B cell (primary cell): ENCODE data around the gene ALOX12. TPM values are rescaled to one million over a fixed set of nuclear protein-coding genes. Genes with fewer than 3 reads are reported as not detected.

Experiments
- ATAC-seq: fragments of 200-7000 bp; cut with Tn5 transposase; one replicate; pipeline ENCODE4 v1.10.0; 2021; ENCODE audit warnings: low read depth, mild to moderate bottlenecking, moderate number of reproducible peaks, moderate library complexity
- CTCF ChIA-PET: fragments of 350-600 bp; sonication (Branson Sonifier 250); formaldehyde crosslinking; loops from one replicate; lab custom pipeline; 2021; ENCODE audit warnings: antibody characterized with exemption, inconsistent platforms; lab: Charles Lee
- POLR2A ChIA-PET: fragments of 350-600 bp; sonication (Branson Sonifier 250); formaldehyde crosslinking; loops from one replicate; lab custom pipeline; 2021; ENCODE audit warnings: antibody characterized with exemption; lab: Charles Lee
- DNase-seq: peaks from one replicate; pipeline ENCODE4 v3.0.0; 2013
- H2AFZ ChIP-seq: 2 replicates; pipeline ENCODE4 v1.6.1; 2012; ENCODE audit warnings: mild to moderate bottlenecking, low read depth, low read length; ENCODE audit not compliant: insufficient read depth, poor library complexity, severe bottlenecking
- H3K27ac ChIP-seq, 2 donors: 1 replicate in 1 of 2; 2 replicates in 1 of 2; pipeline ENCODE4 v1.5.1; 2012 to 2013; ENCODE audit warnings: low read length in 2 of 2, mild to moderate bottlenecking in 2 of 2, moderate library complexity in 1 of 2
- H3K27me3 ChIP-seq, 4 experiments: fragments of 200-600 bp in 1 of 4; sonication (generic) in 1 of 4; replicated peaks in 1 of 4; 1 replicate in 2 of 4; 2 replicates in 2 of 4; pipeline versions ENCODE4 v1.6.1 to v1.7.0; 2013 to 2016; ENCODE audit warnings: low read length in 3 of 4, mild to moderate bottlenecking in 2 of 4, mixed read lengths in 1 of 4, moderate library complexity in 1 of 4; ENCODE audit not compliant: insufficient read depth in 4 of 4, control insufficient read depth in 3 of 4; ENCODE audit errors: control extremely low read depth in 1 of 4
- H3K36me3 ChIP-seq, 2 experiments: replicated peaks in 1 of 2; 1 replicate in 1 of 2; 2 replicates in 1 of 2; pipeline versions ENCODE4 v1.6.1 to v1.7.1; 2013; ENCODE audit warnings: low read length in 1 of 2; ENCODE audit not compliant: insufficient read depth in 2 of 2, control insufficient read depth in 1 of 2; ENCODE audit errors: control extremely low read depth in 1 of 2, extremely low read depth in 1 of 2
- H3K4me1 ChIP-seq, 2 donors: fragments of 200-600 bp in 1 of 2; sonication (generic) in 1 of 2; 1 replicate in 1 of 2; 2 replicates in 1 of 2; pipeline versions ENCODE4 v1.5.1 to v1.6.1; 2013 to 2017; ENCODE audit warnings: low read length in 2 of 2; ENCODE audit not compliant: control insufficient read depth in 2 of 2, insufficient read depth in 2 of 2
- H3K4me2 ChIP-seq: replicated peaks from 2 replicates; pipeline ENCODE3; 2012; ENCODE audit warnings: mild to moderate bottlenecking, low read depth, low read length; ENCODE audit not compliant: poor library complexity, severe bottlenecking
- H3K4me3 ChIP-seq, 5 experiments: fragments of 200-600 bp in 1 of 5; sonication (generic) in 1 of 5; 1 replicate in 3 of 5; 2 replicates in 2 of 5; pipeline versions ENCODE4 v1.5.1 to v1.7.0; 2011 to 2016; ENCODE audit warnings: low read length in 4 of 5, mild to moderate bottlenecking in 4 of 5, low read depth in 2 of 5, control low read depth in 1 of 5, moderate library complexity in 1 of 5; ENCODE audit not compliant: insufficient read depth in 1 of 5; ENCODE audit errors: control extremely low read depth in 1 of 5, extremely low read depth in 1 of 5
- H3K79me2 ChIP-seq: fragments of 200-600 bp; sonication (generic); one replicate; pipeline ENCODE4 v1.6.0; 2016; ENCODE audit warnings: low read length; ENCODE audit not compliant: control insufficient read depth, insufficient read depth
- H3K9ac ChIP-seq: fragments of 200-600 bp; sonication (generic); 2 replicates; pipeline ENCODE4 v1.6.1; 2017; ENCODE audit warnings: mild to moderate bottlenecking, low read length, moderate library complexity
- H3K9me3 ChIP-seq, 3 donors: one replicate each; pipeline versions ENCODE4 v1.6.1 to v1.7.1; 2013; ENCODE audit warnings: low read length in 2 of 3; ENCODE audit not compliant: control insufficient read depth in 2 of 3, insufficient read depth in 1 of 3; ENCODE audit errors: control extremely low read depth in 1 of 3
- H4K20me1 ChIP-seq: 2 replicates; pipeline ENCODE4 v1.6.0; 2012; ENCODE audit warnings: mild to moderate bottlenecking, low read length; ENCODE audit not compliant: insufficient read depth, control insufficient read depth, poor library complexity, severe bottlenecking
- H3K27ac Mint-ChIP-seq: one replicate; pipeline ENCODE4 v1.8.0; 2021; ENCODE audit warnings: mixed read lengths
- H3K27me3 Mint-ChIP-seq: one replicate; pipeline ENCODE4 v1.8.0; 2021; ENCODE audit warnings: mixed read lengths
- H3K4me1 Mint-ChIP-seq: one replicate; pipeline ENCODE4 v1.8.0; 2021; ENCODE audit warnings: mixed read lengths
- H3K4me3 Mint-ChIP-seq: one replicate; pipeline ENCODE4 v1.8.0; 2021; ENCODE audit warnings: mixed read lengths
- H3K9me3 Mint-ChIP-seq: one replicate; pipeline ENCODE4 v1.8.0; 2022; ENCODE audit warnings: mixed read lengths; ENCODE audit not compliant: insufficient read depth
- EZH2 ChIP-seq: IDR thresholded peaks from 2 replicates; pipeline ENCODE4 v1.6.1; 2012; ENCODE audit warnings: borderline replicate concordance, low read depth, mild to moderate bottlenecking, moderate library complexity, low read length; ENCODE audit not compliant: insufficient read depth, poor library complexity, severe bottlenecking
- WGBS: methylation state at CpG from one replicate; pipeline ENCODE4 v1.1.5; 2013; ENCODE audit warnings: missing lambda C conversion rate; ENCODE audit not compliant: insufficient coverage; 5-methylcytosine and 5-hydroxymethylcytosine counted together
- intact Hi-C: fragments of 100-400 bp; cut with micrococcal nuclease; formaldehyde crosslinking; loops from one replicate; pipeline ENCODE4 v1.10.0; 2022
- polyA plus RNA-seq: library from polyadenylated mRNA; depleted of rRNA; stranded (reverse); fragments of >200 nt; gene quantifications from 2 replicates; pipeline ENCODE4 v1.2.3, GENCODE V29; 2012
- total RNA-seq, 2 donors: library from RNA; stranded (reverse); fragments of 120-200 nt in 1 of 2; gene quantifications; 1 replicate in 1 of 2; 2 replicates in 1 of 2; pipeline versions ENCODE4 v1.2.3 to v1.2.4, GENCODE V29; 2013 to 2022
- TF ChIP-seq, protein P1 (sequence below): fragments of 200-600 bp; IDR thresholded peaks from one replicate; pipeline ENCODE4 v1.8.0; 2022; ENCODE audit warnings: antibody characterized with exemption, mild to moderate bottlenecking

The ALOX12 gene
- total and polyA plus RNA-seq, 2 donors (not counting 1 experiment from before 2014, with no cell fraction given), result 0.07 TPM; not detected in 1

DNA sequence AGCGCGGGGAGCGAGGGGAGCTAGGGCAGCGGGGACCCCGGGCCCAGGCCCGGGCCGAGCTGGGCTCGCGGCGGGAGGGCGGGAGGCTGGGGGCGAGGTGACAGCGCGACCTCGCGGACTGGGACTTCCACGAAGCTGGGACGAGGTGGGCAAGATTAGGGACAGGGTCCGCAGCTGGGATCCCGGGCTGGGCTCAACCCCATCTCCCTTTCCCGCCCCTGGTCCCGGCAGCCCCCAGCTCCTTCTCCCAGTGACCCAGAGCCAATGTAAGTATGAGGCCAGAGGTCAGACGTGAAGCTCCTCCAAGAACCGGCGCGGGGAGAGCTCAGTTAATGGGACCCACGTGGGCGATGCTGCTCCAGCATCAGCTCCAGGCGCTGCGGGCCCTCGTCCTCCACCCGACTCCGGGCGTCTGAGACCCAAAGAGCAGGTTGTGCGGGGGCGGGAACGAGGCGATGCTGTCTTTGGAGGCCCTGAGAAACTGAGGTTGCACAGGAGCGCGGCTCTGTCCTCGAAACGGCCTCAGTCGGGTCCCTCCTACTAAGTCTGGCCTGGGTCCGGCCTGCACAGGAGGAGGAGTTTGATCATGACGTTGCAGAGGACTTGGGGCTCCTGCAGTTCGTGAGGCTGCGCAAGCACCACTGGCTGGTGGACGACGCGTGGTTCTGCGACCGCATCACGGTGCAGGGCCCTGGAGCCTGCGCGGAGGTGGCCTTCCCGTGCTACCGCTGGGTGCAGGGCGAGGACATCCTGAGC, 585 bp downstream of the ALOX12 start:
- TF ChIP-seq EZH2, result no peak
- TF ChIP-seq, protein P1, sequence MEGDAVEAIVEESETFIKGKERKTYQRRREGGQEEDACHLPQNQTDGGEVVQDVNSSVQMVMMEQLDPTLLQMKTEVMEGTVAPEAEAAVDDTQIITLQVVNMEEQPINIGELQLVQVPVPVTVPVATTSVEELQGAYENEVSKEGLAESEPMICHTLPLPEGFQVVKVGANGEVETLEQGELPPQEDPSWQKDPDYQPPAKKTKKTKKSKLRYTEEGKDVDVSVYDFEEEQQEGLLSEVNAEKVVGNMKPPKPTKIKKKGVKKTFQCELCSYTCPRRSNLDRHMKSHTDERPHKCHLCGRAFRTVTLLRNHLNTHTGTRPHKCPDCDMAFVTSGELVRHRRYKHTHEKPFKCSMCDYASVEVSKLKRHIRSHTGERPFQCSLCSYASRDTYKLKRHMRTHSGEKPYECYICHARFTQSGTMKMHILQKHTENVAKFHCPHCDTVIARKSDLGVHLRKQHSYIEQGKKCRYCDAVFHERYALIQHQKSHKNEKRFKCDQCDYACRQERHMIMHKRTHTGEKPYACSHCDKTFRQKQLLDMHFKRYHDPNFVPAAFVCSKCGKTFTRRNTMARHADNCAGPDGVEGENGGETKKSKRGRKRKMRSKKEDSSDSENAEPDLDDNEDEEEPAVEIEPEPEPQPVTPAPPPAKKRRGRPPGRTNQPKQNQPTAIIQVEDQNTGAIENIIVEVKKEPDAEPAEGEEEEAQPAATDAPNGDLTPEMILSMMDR, result no peak
- no peak overlapping the region for H3K9ac ChIP-seq
- no peak overlapping the region for H3K4me2 ChIP-seq
- no peaks in the 10 kb centered on the region for H3K9me3 ChIP-seq
- no peaks in the 10 kb centered on the region for H3K4me1 ChIP-seq
- H3K4me3 ChIP-seq, result no peak overlapping the region
- H4K20me1 ChIP-seq, result peaks cover 30% of the 10 kb centered on the region
- H3K27me3 Mint-ChIP-seq, result no peaks in the 10 kb centered on the region
- 87% methylated on average over 58 of the region's 58 CpGs for WGBS
- no peak overlapping the region for H3K4me3 Mint-ChIP-seq
- H2AFZ ChIP-seq, result no peak overlapping the region
- no peak for ATAC-seq
- ChIA-PET CTCF (interaction anchor here (0.7 to 2.1 kb wide), 4 partner anchors 8 to 86 kb away, joined by 3 to 10 read pairs (median 4); no protein-coding TSS in a partner anchor), POLR2A (no interaction called here)
- no peak for DNase-seq
- H3K4me1 Mint-ChIP-seq, result peaks cover 7% of the 10 kb centered on the region
- peaks cover 4% of the 10 kb centered on the region for H3K79me2 ChIP-seq
- no peaks in the 10 kb centered on the region for H3K9me3 Mint-ChIP-seq
- intact Hi-C loops, result no loop called here
- no peaks in the 10 kb centered on the region for H3K27me3 ChIP-seq
- no peak overlapping the region for H3K27ac Mint-ChIP-seq
- no peak overlapping the region for H3K27ac ChIP-seq
- peaks cover 13 to 43% of the 10 kb centered on the region in 2 experiments for H3K36me3 ChIP-seq

GRCh38 chr17:6997171-6997570, 1.3 kb downstream of the ALOX12 start:
- H3K9ac ChIP-seq, result no peak overlapping the region
- DNase-seq (no peak), ATAC-seq (no peak)
- Mint-ChIP-seq H3K27me3 (no peaks in the 10 kb centered on the region), H3K4me3 (no peak overlapping the region), H3K9me3 (no peaks in the 10 kb centered on the region), H3K4me1 (peaks cover 7% of the 10 kb centered on the region), H3K27ac (no peak overlapping the region)
- no peak overlapping the region for H3K27ac ChIP-seq
- CTCF ChIA-PET, result interaction anchor here (0.7 kb wide), 1 partner anchor 84 kb away, joined by 3 read pairs; no protein-coding TSS in a partner anchor
- no peak overlapping the region for H3K4me2 ChIP-seq
- no peaks in the 10 kb centered on the region for H3K27me3 ChIP-seq
- H4K20me1 ChIP-seq, result peaks cover 38% of the 10 kb centered on the region
- H3K4me3 ChIP-seq, result no peak overlapping the region
- H3K9me3 ChIP-seq, result no peaks in the 10 kb centered on the region
- H3K4me1 ChIP-seq, result no peaks in the 10 kb centered on the region
- peaks cover 13 to 50% of the 10 kb centered on the region in 2 experiments for H3K36me3 ChIP-seq
- POLR2A ChIA-PET, result interaction anchor here (0.7 kb wide), 1 partner anchor 154 kb away, joined by 10 read pairs; no protein-coding TSS in a partner anchor
- whole genome bisulfite sequencing, result 98% methylated on average over 6 of the region's 8 CpGs
- TF ChIP-seq EZH2, result no peak
- TF ChIP-seq, protein P1, result no peak
- peaks cover 9% of the 10 kb centered on the region for H3K79me2 ChIP-seq
- intact Hi-C loops, result no loop called here
- H2AFZ ChIP-seq, result no peak overlapping the region
